Measurements from ENCODE around the gene LPP.

Gene LPP

GRCh38 chr3:188369526-188369925 is 215.6 kb downstream of the LPP start:
- no peak for DNase-seq (ENCODE audit: low read depth)

- no peak for DNase-seq (ENCODE audit: low read depth)
These were observed 216.3 kb downstream of the LPP start for GRCh38 chr3:188370081-188370830.

- DNase-seq (ENCODE audit: low read depth): no peak
These were observed 224.8 kb downstream of the LPP start for GRCh38 chr3:188378786-188379185.

GRCh38 chr3:188380252-188380651 is 226.3 kb downstream of the LPP start:
- DNase-seq (ENCODE audit: low read depth): no peak

- DNase-seq (ENCODE audit: low read depth): no peak
These were observed 226.8 kb downstream of the LPP start for GRCh38 chr3:188380722-188381121.

- no peak for DNase-seq (ENCODE audit: low read depth)
These were observed 229.8 kb downstream of the LPP start for GRCh38 chr3:188383748-188384147.

- no peak for DNase-seq (ENCODE audit: low read depth)
These were observed 231.3 kb downstream of the LPP start for GRCh38 chr3:188385295-188385694.

GRCh38 chr3:188389711-188390342 is 235.9 kb downstream of the LPP start:
- DNase-seq (ENCODE audit: low read depth): peak; percentile 8

GRCh38 chr3:188390343-188390718 is 236.4 kb downstream of the LPP start:
- DNase-seq (ENCODE audit: low read depth): no peak

GRCh38 chr3:188390775-188391443 is 237.0 kb downstream of the LPP start:
- DNase-seq (ENCODE audit: low read depth): no peak

- DNase-seq (ENCODE audit: low read depth): no peak
These were observed 237.6 kb downstream of the LPP start for GRCh38 chr3:188391592-188391991.

GRCh38 chr3:188392076-188392475 is 238.1 kb downstream of the LPP start:
- DNase-seq (ENCODE audit: low read depth): no peak

GRCh38 chr3:188394623-188395022 is 240.7 kb downstream of the LPP start:
- DNase-seq (ENCODE audit: low read depth): no peak

- DNase-seq (ENCODE audit: low read depth): no peak
These were observed 242.3 kb downstream of the LPP start for GRCh38 chr3:188396251-188396650.

GRCh38 chr3:188396900-188397299 is 242.9 kb downstream of the LPP start:
- no peak for DNase-seq (ENCODE audit: low read depth)

- no peak for DNase-seq (ENCODE audit: low read depth)
These were observed 244.1 kb downstream of the LPP start for GRCh38 chr3:188397766-188398705.

- no peak for DNase-seq (ENCODE audit: low read depth)
These were observed 246.7 kb downstream of the LPP start for GRCh38 chr3:188400494-188401243.

- no peak for DNase-seq (ENCODE audit: low read depth)
These were observed 247.5 kb downstream of the LPP start for GRCh38 chr3:188401244-188401993.

- DNase-seq (ENCODE audit: low read depth): no peak
These were observed 248.3 kb downstream of the LPP start for GRCh38 chr3:188402229-188402628.

GRCh38 chr3:188403404-188403803 is 249.4 kb downstream of the LPP start:
- no peak for DNase-seq (ENCODE audit: low read depth)

- DNase-seq (ENCODE audit: low read depth): no peak
These were observed 250.2 kb downstream of the LPP start for GRCh38 chr3:188404124-188404523.

Measured in stimulated activated CD8-positive, alpha-beta memory T cell treated with anti-CD3 and anti-CD28 coated beads, Interleukin-7, amount 100 ng/mL, for 24 hours (primary cell).